Trophoblast cell (in vitro differentiated cells and primary cell): Measurements from ENCODE around the gene CLIP2.

ENCODE experiments used
- DNase-seq, 2 donors: peaks; one replicate each; pipeline ENCODE4 v3.0.0-alpha.2; 2016
- H2AFZ ChIP-seq: 2 replicates; pipeline ENCODE4 v1.6.1; 2013; ENCODE audit warnings: low read length, moderate library complexity, mild to moderate bottlenecking; ENCODE audit not compliant: insufficient read depth, poor library complexity
- H2AK5ac ChIP-seq: 2 replicates; pipeline ENCODE4 v1.6.1; 2013; ENCODE audit warnings: mild to moderate bottlenecking, low read length
- H2BK120ac ChIP-seq: 2 replicates; pipeline ENCODE4 v1.6.1; 2013; ENCODE audit warnings: low read length, mild to moderate bottlenecking, moderate library complexity; ENCODE audit not compliant: insufficient read depth, poor library complexity
- H2BK12ac ChIP-seq: 2 replicates; pipeline ENCODE4 v1.6.1; 2013; ENCODE audit warnings: mild to moderate bottlenecking, low read length, moderate library complexity
- H2BK5ac ChIP-seq: 2 replicates; pipeline ENCODE4 v1.6.1; 2013; ENCODE audit warnings: low read length, low read depth, moderate library complexity, mild to moderate bottlenecking; ENCODE audit not compliant: poor library complexity
- H3K14ac ChIP-seq: 2 replicates; pipeline ENCODE4 v1.6.1; 2013; ENCODE audit warnings: mild to moderate bottlenecking, low read length
- H3K18ac ChIP-seq: 2 replicates; pipeline ENCODE4 v1.6.1; 2013; ENCODE audit warnings: mild to moderate bottlenecking, low read length
- H3K23ac ChIP-seq: 2 replicates; pipeline ENCODE4 v1.6.1; 2013; ENCODE audit warnings: low read length
- H3K27ac ChIP-seq: 2 replicates; pipeline ENCODE4 v1.5.1; 2013; ENCODE audit warnings: low read depth, mild to moderate bottlenecking, inconsistent platforms, low read length, moderate library complexity
- H3K27me3 ChIP-seq: 2 replicates; pipeline ENCODE4 v1.6.1; 2013; ENCODE audit warnings: inconsistent platforms, mild to moderate bottlenecking, low read length, moderate library complexity; ENCODE audit not compliant: insufficient read depth
- H3K36me3 ChIP-seq, 2 experiments: 1 replicate in 1 of 2; 2 replicates in 1 of 2; pipeline ENCODE4 v1.6.1; 2013; ENCODE audit warnings: low read length in 2 of 2, mild to moderate bottlenecking in 2 of 2, moderate library complexity in 1 of 2; ENCODE audit not compliant: insufficient read depth in 2 of 2, control insufficient read depth in 1 of 2
- H3K4ac ChIP-seq: 2 replicates; pipeline ENCODE4 v1.6.1; 2013; ENCODE audit warnings: low read depth, mild to moderate bottlenecking, low read length, moderate library complexity
- H3K4me1 ChIP-seq, 2 experiments: 1 replicate in 1 of 2; 2 replicates in 1 of 2; pipeline ENCODE4 v1.6.1; 2013; ENCODE audit warnings: low read length in 2 of 2, mild to moderate bottlenecking in 2 of 2, moderate library complexity in 1 of 2; ENCODE audit not compliant: insufficient read depth in 2 of 2, control insufficient read depth in 1 of 2
- H3K4me2 ChIP-seq: 2 replicates; pipeline ENCODE4 v1.6.1; 2013; ENCODE audit warnings: inconsistent platforms, mild to moderate bottlenecking, low read length, moderate library complexity
- H3K4me3 ChIP-seq: 2 replicates; pipeline ENCODE4 v1.5.1; 2013; ENCODE audit warnings: mild to moderate bottlenecking, low read depth, low read length, inconsistent platforms
- H3K79me1 ChIP-seq: one replicate; pipeline ENCODE4 v1.6.1; 2013; ENCODE audit warnings: low read length
- H3K79me2 ChIP-seq: 2 replicates; pipeline ENCODE4 v1.6.1; 2013; ENCODE audit warnings: low read length, mild to moderate bottlenecking; ENCODE audit not compliant: control insufficient read depth, insufficient read depth, poor library complexity
- H3K9ac ChIP-seq: 2 replicates; pipeline ENCODE4 v1.6.1; 2013; ENCODE audit warnings: mild to moderate bottlenecking, low read length
- H3K9me3 ChIP-seq: 2 replicates; pipeline ENCODE4 v1.6.1; 2013; ENCODE audit warnings: low read depth, mild to moderate bottlenecking, control low read depth, inconsistent platforms, low read length; ENCODE audit not compliant: insufficient read depth
- H4K12ac ChIP-seq: 2 replicates; pipeline ENCODE4 v1.6.1; 2013; ENCODE audit warnings: low read depth, mild to moderate bottlenecking, low read length, moderate library complexity
- H4K8ac ChIP-seq: 2 replicates; pipeline ENCODE4 v1.6.1; 2013; ENCODE audit warnings: low read depth, mild to moderate bottlenecking, low read length, moderate library complexity
- H4K91ac ChIP-seq: one replicate; pipeline ENCODE4 v1.6.1; 2013; ENCODE audit warnings: low read depth, mild to moderate bottlenecking, low read length, moderate library complexity
- WGBS: extraction: QIAGEN DNeasy Blood & Tissue Kit; methylation state at CpG from one replicate; pipeline ENCODE4 v1.1.7; 2013; ENCODE audit warnings: missing lambda C conversion rate; ENCODE audit not compliant: insufficient read length, insufficient coverage; ENCODE audit errors: extremely low coverage; 5-methylcytosine and 5-hydroxymethylcytosine counted together

CLIP2 gene

DNA sequence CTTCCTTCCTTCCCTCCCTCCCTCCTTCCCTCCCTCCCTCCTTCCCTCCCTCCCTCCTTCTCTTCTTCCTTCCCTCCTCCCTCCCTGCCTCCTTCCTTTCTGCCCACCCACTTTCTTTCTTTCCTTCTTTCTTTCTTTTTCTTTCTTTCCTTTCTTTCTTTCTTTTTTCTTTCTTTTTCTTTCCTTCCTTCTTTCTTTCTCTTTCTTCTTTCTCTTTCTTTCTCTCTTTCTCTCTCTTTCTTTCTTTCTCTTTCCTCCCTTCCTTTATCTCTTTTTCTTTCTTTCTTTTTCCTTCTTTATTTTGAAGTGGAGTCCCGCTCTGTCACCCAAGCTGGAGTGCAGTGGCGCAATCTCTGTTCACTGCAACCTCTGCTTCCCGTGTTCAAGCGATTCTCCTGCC, 130.8 kb downstream of the CLIP2 start:
- Histone ChIP-seq H4K91ac (no peak overlapping the region), H4K8ac (no peak overlapping the region), H3K23ac (no peak overlapping the region), H3K9ac (no peak overlapping the region), H3K4me1 (no peaks in the 10 kb centered on the region), H3K14ac (no peak overlapping the region), H2BK120ac (no peak overlapping the region), H2AK5ac (no peak overlapping the region), H3K79me1 (no peaks in the 10 kb centered on the region), H2AFZ (no peak overlapping the region), H3K4me3 (no peak overlapping the region), H3K9me3 (no peaks in the 10 kb centered on the region), H3K27me3 (no peaks in the 10 kb centered on the region), H3K79me2 (no peaks in the 10 kb centered on the region), H3K18ac (no peak overlapping the region), H3K4me2 (no peak overlapping the region), H4K12ac (no peak overlapping the region), H3K4ac (no peak overlapping the region), H2BK5ac (no peak overlapping the region), H3K36me3 (no peaks in the 10 kb centered on the region), H3K27ac (no peak overlapping the region), H2BK12ac (no peak overlapping the region)
- no CpG with 5 or more reads among the region's 4 CpGs for WGBS
- no peak for DNase-seq

DNA sequence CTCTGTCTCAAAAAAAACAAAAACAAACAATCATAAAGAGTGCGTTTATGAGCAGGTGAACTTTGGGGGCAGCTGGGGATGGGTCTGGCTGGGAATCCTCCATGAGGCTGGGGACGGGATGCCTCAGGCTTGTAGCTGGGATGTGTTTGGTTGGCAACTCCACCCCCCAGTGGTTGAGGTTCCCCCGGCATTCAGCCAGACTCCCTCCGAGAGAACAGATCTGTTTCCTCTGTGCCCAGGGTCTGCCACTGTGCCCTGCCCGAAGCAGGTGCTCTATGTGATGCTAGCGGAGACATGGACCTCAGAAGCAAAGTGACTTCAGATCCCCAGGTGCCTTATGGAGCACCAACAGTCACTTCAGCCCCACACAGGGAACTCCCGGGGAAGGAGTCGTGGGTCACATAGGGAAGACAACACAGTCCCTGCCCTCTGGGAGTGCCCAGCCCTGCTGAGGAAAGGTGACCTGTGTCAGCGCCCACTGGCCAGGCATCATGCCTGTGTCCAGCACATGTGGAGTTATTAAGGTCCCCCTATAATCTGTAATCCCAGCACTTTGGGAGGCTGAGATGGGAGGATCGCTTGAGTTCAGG, 135.2 kb downstream of the CLIP2 start:
- no CpG with 5 or more reads among the region's 10 CpGs for WGBS
- H2BK12ac ChIP-seq: no peak overlapping the region
- no peak overlapping the region for H2BK120ac ChIP-seq
- no peaks in the 10 kb centered on the region for H3K9me3 ChIP-seq
- no peak for DNase-seq
- H3K79me1 ChIP-seq: no peaks in the 10 kb centered on the region
- no peak overlapping the region for H4K91ac ChIP-seq
- H3K27me3 ChIP-seq: no peaks in the 10 kb centered on the region
- H3K4me3 ChIP-seq: no peak overlapping the region
- no peak overlapping the region for H2AFZ ChIP-seq
- no peak overlapping the region for H3K9ac ChIP-seq
- no peak overlapping the region for H4K8ac ChIP-seq
- H3K23ac ChIP-seq: no peak overlapping the region
- no peak overlapping the region for H3K4me2 ChIP-seq
- no peak overlapping the region for H4K12ac ChIP-seq
- no peak overlapping the region for H3K4ac ChIP-seq
- no peak overlapping the region for H3K18ac ChIP-seq
- no peak overlapping the region for H2AK5ac ChIP-seq
- no peak overlapping the region for H2BK5ac ChIP-seq
- no peaks in the 10 kb centered on the region for H3K4me1 ChIP-seq
- no peaks in the 10 kb centered on the region for H3K36me3 ChIP-seq
- H3K14ac ChIP-seq: no peak overlapping the region
- H3K27ac ChIP-seq: no peak overlapping the region
- no peaks in the 10 kb centered on the region for H3K79me2 ChIP-seq

GRCh38 chr7:74428023-74428422, 138.8 kb downstream of the CLIP2 start:
- Histone ChIP-seq H3K36me3 (no peaks in the 10 kb centered on the region), H4K91ac (no peak overlapping the region), H4K12ac (no peak overlapping the region), H3K4me3 (no peak overlapping the region), H3K14ac (no peak overlapping the region), H3K18ac (no peak overlapping the region), H3K27me3 (no peaks in the 10 kb centered on the region), H2BK5ac (no peak overlapping the region), H3K9me3 (no peaks in the 10 kb centered on the region), H2AFZ (no peak overlapping the region), H3K4me1 (no peaks in the 10 kb centered on the region), H3K23ac (no peak overlapping the region), H2BK12ac (no peak overlapping the region), H3K9ac (no peak overlapping the region), H3K27ac (no peak overlapping the region), H3K4me2 (no peak overlapping the region), H2BK120ac (no peak overlapping the region), H3K79me1 (no peaks in the 10 kb centered on the region), H4K8ac (no peak overlapping the region), H3K79me2 (no peaks in the 10 kb centered on the region), H3K4ac (no peak overlapping the region), H2AK5ac (no peak overlapping the region)
- WGBS: no CpG with 5 or more reads among the region's 4 CpGs
- no peak for DNase-seq

GRCh38 chr7:74429153-74429747, 140.0 kb downstream of the CLIP2 start:
- no peaks in the 10 kb centered on the region for H3K9me3 ChIP-seq
- H2BK5ac ChIP-seq: no peak overlapping the region
- H3K4ac ChIP-seq: no peak overlapping the region
- no peak overlapping the region for H3K9ac ChIP-seq
- H3K79me1 ChIP-seq: no peaks in the 10 kb centered on the region
- no peak overlapping the region for H4K91ac ChIP-seq
- H2AK5ac ChIP-seq: no peak overlapping the region
- peak in 1 of 2 donors; percentile 23 for DNase-seq
- H3K27ac ChIP-seq: no peak overlapping the region
- no peaks in the 10 kb centered on the region for H3K36me3 ChIP-seq
- H3K4me1 ChIP-seq: no peaks in the 10 kb centered on the region
- WGBS: no CpG with 5 or more reads among the region's 17 CpGs
- H2AFZ ChIP-seq: no peak overlapping the region
- H2BK12ac ChIP-seq: no peak overlapping the region
- H3K23ac ChIP-seq: no peak overlapping the region
- H3K18ac ChIP-seq: no peak overlapping the region
- no peak overlapping the region for H4K12ac ChIP-seq
- H2BK120ac ChIP-seq: no peak overlapping the region
- no peak overlapping the region for H3K14ac ChIP-seq
- no peak overlapping the region for H3K4me3 ChIP-seq
- no peaks in the 10 kb centered on the region for H3K27me3 ChIP-seq
- no peaks in the 10 kb centered on the region for H3K79me2 ChIP-seq
- H4K8ac ChIP-seq: no peak overlapping the region
- no peak overlapping the region for H3K4me2 ChIP-seq
